H1 (cell line): ENCODE data around the gene ADGRV1. TPM values are rescaled to one million over a fixed set of nuclear protein-coding genes. Genes with fewer than 3 reads are reported as not detected.

Experiments
- CTCF ChIA-PET: fragments of 300-600 bp; sonication (Branson Sonifier 250); formaldehyde crosslinking; loops from one replicate; lab custom pipeline; 2021; ENCODE audit not compliant: partially characterized antibody; lab: Charles Lee
- POLR2A ChIA-PET: fragments of 300-600 bp; sonication (Branson Sonifier 250); formaldehyde crosslinking; loops from one replicate; lab custom pipeline; 2021; ENCODE audit warnings: inconsistent platforms; ENCODE audit not compliant: partially characterized antibody; lab: Charles Lee
- DNase-seq, 2 experiments: peaks; one replicate each; pipeline versions ENCODE4 v3.0.0 to v3.0.0-alpha.2; 2010 to 2022; ENCODE audit warnings: low spot score in 2 of 2, low read depth in 1 of 2, mixed read lengths in 1 of 2
- FAIRE-seq: peaks from 2 replicates; lab custom pipeline; 2011; peaks lifted over from hg19 to GRCh38; lab: Jason Lieb, UNC
- H2AFZ ChIP-seq: 2 replicates; pipeline ENCODE4 v1.8.1; 2012; ENCODE audit warnings: low read length, inconsistent platforms
- H2AK5ac ChIP-seq: 2 replicates; pipeline ENCODE4 v1.6.1; 2013; ENCODE audit warnings: low read depth, low read length
- H2BK120ac ChIP-seq: replicated peaks from 2 replicates; pipeline ENCODE3; 2013; ENCODE audit warnings: low read depth, low read length, inconsistent platforms
- H2BK12ac ChIP-seq: 2 replicates; pipeline ENCODE4 v1.6.1; 2013; ENCODE audit warnings: low read depth, low read length
- H2BK15ac ChIP-seq: 2 replicates; pipeline ENCODE4 v1.6.1; 2013; ENCODE audit warnings: low read length
- H2BK20ac ChIP-seq: 2 replicates; pipeline ENCODE4 v1.6.1; 2013; ENCODE audit warnings: low read length
- H2BK5ac ChIP-seq: 2 replicates; pipeline ENCODE4 v1.6.1; 2013; ENCODE audit warnings: low read depth, low read length
- H3K14ac ChIP-seq: 2 replicates; pipeline ENCODE4 v1.6.1; 2013; ENCODE audit warnings: inconsistent platforms; ENCODE audit not compliant: insufficient read length
- H3K18ac ChIP-seq: 2 replicates; pipeline ENCODE4 v1.6.1; 2013; ENCODE audit warnings: low read length; ENCODE audit errors: extremely low read depth
- H3K23ac ChIP-seq: 2 replicates; pipeline ENCODE4 v1.6.1; 2013; ENCODE audit warnings: inconsistent platforms; ENCODE audit not compliant: insufficient read length
- H3K23me2 ChIP-seq: 2 replicates; pipeline ENCODE4 v1.6.1; 2013; ENCODE audit warnings: low read depth, low read length
- H3K27ac ChIP-seq: 2 replicates; pipeline ENCODE4 v1.6.1; 2011; ENCODE audit warnings: low read depth, low read length, inconsistent platforms
- H3K27me3 ChIP-seq, 4 experiments: replicated peaks in 1 of 4; 1 replicate in 1 of 4; 2 replicates in 3 of 4; pipeline versions ENCODE4 v1.6.1 to v1.8.1; 2011 to 2013; ENCODE audit warnings: low read length in 3 of 4, mild to moderate bottlenecking in 3 of 4, inconsistent platforms in 2 of 4, mixed read lengths in 2 of 4, moderate library complexity in 1 of 4; ENCODE audit not compliant: control insufficient read depth in 3 of 4, insufficient read depth in 3 of 4; ENCODE audit errors: extremely low read depth in 1 of 4
- H3K36me3 ChIP-seq, 4 experiments: 2 replicates each; pipeline versions ENCODE4 v1.6.1 to v1.8.1; 2011 to 2013; ENCODE audit warnings: mild to moderate bottlenecking in 4 of 4, low read length in 3 of 4, moderate library complexity in 2 of 4, control low read depth in 1 of 4, inconsistent platforms in 1 of 4; ENCODE audit not compliant: insufficient read depth in 4 of 4, control insufficient read depth in 2 of 4
- H3K4ac ChIP-seq: replicated peaks from 2 replicates; pipeline ENCODE3; 2013; ENCODE audit warnings: low read length, low read depth, mixed read lengths, inconsistent platforms; ENCODE audit not compliant: insufficient read length
- H3K4me1 ChIP-seq, 4 experiments: replicated peaks in 1 of 4; 1 replicate in 1 of 4; 2 replicates in 3 of 4; pipeline versions ENCODE4 v1.6.1 to v1.8.1; 2011 to 2013; ENCODE audit warnings: low read length in 3 of 4, inconsistent platforms in 2 of 4, mixed read lengths in 1 of 4; ENCODE audit not compliant: insufficient read depth in 4 of 4, control insufficient read depth in 3 of 4
- H3K4me2 ChIP-seq, 2 experiments: 2 replicates each; pipeline versions ENCODE4 v1.6.1 to v1.8.1; 2011 to 2013; ENCODE audit warnings: low read depth in 2 of 2, low read length in 2 of 2, control low read depth in 1 of 2, inconsistent platforms in 1 of 2, mild to moderate bottlenecking in 1 of 2; ENCODE audit not compliant: insufficient read depth in 1 of 2
- H3K4me3 ChIP-seq, 4 experiments: fragments of 200-600, 300-600 bp in 1 of 4; sonication (generic), shearing (Covaris generic), sonication (Bioruptor Twin) in 1 of 4; 2 replicates each; pipeline versions ENCODE4 v1.5.1 to v1.8.1; 2011 to 2016; ENCODE audit warnings: low read length in 4 of 4, low read depth in 3 of 4, control low read depth in 2 of 4, inconsistent platforms in 2 of 4, mild to moderate bottlenecking in 2 of 4, mixed read lengths in 1 of 4, moderate library complexity in 1 of 4; ENCODE audit not compliant: insufficient read depth in 2 of 4; ENCODE audit errors: extremely low read depth in 1 of 4
- H3K56ac ChIP-seq: replicated peaks from 2 replicates; pipeline ENCODE3; 2013; ENCODE audit warnings: low read depth, mild to moderate bottlenecking, mixed read lengths, low read length, inconsistent platforms; ENCODE audit not compliant: insufficient read length
- H3K79me1 ChIP-seq: 2 replicates; pipeline ENCODE4 v1.6.1; 2013; ENCODE audit warnings: low read depth, low read length, control low read depth
- H3K79me2 ChIP-seq, 2 experiments: 2 replicates each; pipeline versions ENCODE4 v1.6.1 to v1.8.1; 2012 to 2013; ENCODE audit warnings: low read length in 2 of 2, mild to moderate bottlenecking in 2 of 2, inconsistent platforms in 1 of 2; ENCODE audit not compliant: insufficient read depth in 2 of 2, control insufficient read depth in 1 of 2
- H3K9ac ChIP-seq, 4 experiments: replicated peaks in 1 of 4; 1 replicate in 1 of 4; 2 replicates in 3 of 4; pipeline versions ENCODE4 v1.6.1 to v1.8.1; 2011 to 2013; ENCODE audit warnings: low read depth in 3 of 4, low read length in 3 of 4, control low read depth in 2 of 4, mild to moderate bottlenecking in 2 of 4, moderate library complexity in 2 of 4, inconsistent platforms in 1 of 4; ENCODE audit errors: extremely low read depth in 1 of 4
- H3K9me3 ChIP-seq, 2 experiments: 2 replicates each; pipeline versions ENCODE4 v1.6.1 to v1.8.1; 2012 to 2013; ENCODE audit warnings: mild to moderate bottlenecking in 2 of 2, moderate library complexity in 2 of 2, control low read depth in 1 of 2, inconsistent platforms in 1 of 2, low read depth in 1 of 2, low read length in 1 of 2, mixed read lengths in 1 of 2; ENCODE audit not compliant: insufficient read depth in 2 of 2
- H4K20me1 ChIP-seq, 2 experiments: replicated peaks in 1 of 2; 2 replicates each; pipeline versions ENCODE3 to v1.8.1; 2011 to 2013; ENCODE audit warnings: inconsistent platforms in 2 of 2, low read length in 2 of 2, mild to moderate bottlenecking in 1 of 2; ENCODE audit not compliant: insufficient read depth in 2 of 2, control insufficient read depth in 1 of 2
- H4K5ac ChIP-seq: 2 replicates; pipeline ENCODE4 v1.6.1; 2013; ENCODE audit warnings: low read length, low read depth, mixed read lengths, inconsistent platforms; ENCODE audit not compliant: insufficient read length
- H4K8ac ChIP-seq: 2 replicates; pipeline ENCODE4 v1.8.0; 2013; ENCODE audit warnings: mild to moderate bottlenecking, moderate library complexity, low read length, inconsistent platforms; ENCODE audit not compliant: insufficient read depth; ENCODE audit errors: extremely low read depth
- H4K91ac ChIP-seq: replicated peaks from 2 replicates; pipeline ENCODE3; 2013; ENCODE audit warnings: low read length, mixed read lengths, inconsistent platforms; ENCODE audit not compliant: insufficient read length
- EGR1 ChIP-seq: IDR thresholded peaks from 2 replicates; pipeline ENCODE4 v1.6.1; 2011; ENCODE audit warnings: low read depth, low read length, borderline replicate concordance
- POU5F1 ChIP-seq: IDR thresholded peaks from 2 replicates; pipeline ENCODE4 v1.6.1; 2011; ENCODE audit warnings: low read depth, mild to moderate bottlenecking, low read length, moderate library complexity
- WGBS, 2 experiments: shearing (Covaris generic) in 1 of 2; methylation state at CpG; one replicate each; pipeline versions ENCODE4 v1.1.6 to v1.1.7; 2013 to 2015; ENCODE audit warnings: low lambda C conversion rate in 2 of 2, mixed read lengths in 2 of 2, inconsistent platforms in 1 of 2, low coverage in 1 of 2, missing lambda C conversion rate in 1 of 2; ENCODE audit not compliant: insufficient replicate concordance in 2 of 2, insufficient coverage in 1 of 2, insufficient read length in 1 of 2; ENCODE audit errors: extremely low coverage in 1 of 2, missing lambda C conversion rate in 1 of 2; 5-methylcytosine and 5-hydroxymethylcytosine counted together
- polyA plus RNA-seq, 7 experiments: library from polyadenylated mRNA; depleted of rRNA in 3 of 7; stranded (reverse) in 5 of 7; unstranded in 2 of 7; fragments of >200 nt in 5 of 7; fragments of 200-250 nt in 2 of 7; gene quantifications; 1 replicate in 5 of 7; 2 replicates in 1 of 7; 4 replicates in 1 of 7; pipeline versions ENCODE4 v1.2.1 to v1.2.3, GENCODE V29; 2011 to 2013; ENCODE audit warnings: missing spikeins in 2 of 7, mixed read lengths in 2 of 7
- total RNA-seq: library from RNA; stranded (reverse); fragmentation: NEBNext Ultra II Directional; extraction: Animal tissue kit (Norgen Biotek cat#: 25700); gene quantifications from 2 replicates; pipeline ENCODE4 v1.2.1, GENCODE V29; 2021
- TF ChIP-seq, protein P1 (sequence below), 3 experiments: IDR thresholded peaks; 1 replicate in 2 of 3; 2 replicates in 1 of 3; pipeline versions ENCODE4 v1.5.1 to v1.6.1; 2011; ENCODE audit warnings: low read length in 3 of 3, mild to moderate bottlenecking in 3 of 3, inconsistent platforms in 2 of 3, low read depth in 1 of 3, moderate library complexity in 1 of 3; ENCODE audit not compliant: insufficient read depth in 1 of 3; ENCODE audit errors: control extremely low read depth in 1 of 3

The ADGRV1 gene
- total and polyA plus RNA-seq, 2 of the 8 experiments (the other 6 are each of a cell fraction or from before 2014, with no cell fraction given): 53.1 to 62.2 TPM

DNA sequence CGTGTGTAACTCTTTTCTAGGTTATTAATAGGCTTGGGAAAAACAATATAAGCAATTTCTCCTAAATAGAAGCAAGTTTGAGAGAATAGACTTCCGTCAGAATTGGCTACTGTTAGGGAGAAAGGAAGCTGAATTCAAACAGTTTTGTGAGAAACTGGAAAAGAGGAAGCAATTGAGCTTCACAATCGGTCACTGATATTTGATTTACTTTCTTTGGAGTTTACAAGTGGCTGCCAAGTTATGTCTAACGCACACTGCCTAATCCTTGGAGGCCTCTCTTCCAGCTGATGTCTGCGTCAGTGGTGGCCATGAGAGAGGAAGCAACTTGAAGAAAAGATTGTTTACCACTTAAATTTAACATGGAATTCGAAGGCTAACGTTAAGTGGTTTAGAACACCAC, 319.5 kb downstream of the ADGRV1 start:
- H3K79me2 ChIP-seq: no peaks in the 10 kb centered on the region
- H3K4me3 ChIP-seq: no peak overlapping the region
- H3K56ac ChIP-seq: no peak overlapping the region
- no peak overlapping the region for H2BK15ac ChIP-seq
- no peak overlapping the region for H2AK5ac ChIP-seq
- no peaks in the 10 kb centered on the region for H3K27me3 ChIP-seq
- no peak overlapping the region for H2AFZ ChIP-seq
- H3K14ac ChIP-seq: no peak overlapping the region
- no peak overlapping the region for H2BK12ac ChIP-seq
- POLR2A ChIA-PET: no interaction called here
- no peak overlapping the region for H3K9ac ChIP-seq
- peaks cover 0 to 6% (median 1%) of the 10 kb centered on the region in 4 experiments; a peak in 2 of 8 replicates for H3K36me3 ChIP-seq
- H4K8ac ChIP-seq: no peak overlapping the region
- H3K9me3 ChIP-seq: no peaks in the 10 kb centered on the region
- no peak overlapping the region for H4K5ac ChIP-seq
- no peaks in the 10 kb centered on the region for H4K20me1 ChIP-seq
- no peak overlapping the region for H3K4me2 ChIP-seq
- H3K23me2 ChIP-seq: no peaks in the 10 kb centered on the region
- no peak overlapping the region for H3K23ac ChIP-seq
- H4K91ac ChIP-seq: no peak overlapping the region
- peaks cover 0 to 13% (median 6%) of the 10 kb centered on the region in 4 experiments; a peak in 4 of 7 replicates for H3K4me1 ChIP-seq
- CTCF ChIA-PET: interaction anchor here (6.0 kb wide), 1 partner anchor 12 kb away, joined by 40 read pairs; no protein-coding TSS in a partner anchor
- no peak overlapping the region for H2BK120ac ChIP-seq
- no peaks in the 10 kb centered on the region for H3K79me1 ChIP-seq
- 84% methylated on average over 7 of the region's 7 CpGs; no CpG with 5 or more reads in 1 of the 2 experiments for WGBS, 2 experiments
- H3K27ac ChIP-seq: no peak overlapping the region
- no peak for FAIRE-seq
- no peak for DNase-seq
- no peak overlapping the region for H2BK5ac ChIP-seq
- no peak overlapping the region for H3K18ac ChIP-seq
- H2BK20ac ChIP-seq: no peak overlapping the region
- H3K4ac ChIP-seq: no peak overlapping the region
- TF ChIP-seq, protein P1, sequence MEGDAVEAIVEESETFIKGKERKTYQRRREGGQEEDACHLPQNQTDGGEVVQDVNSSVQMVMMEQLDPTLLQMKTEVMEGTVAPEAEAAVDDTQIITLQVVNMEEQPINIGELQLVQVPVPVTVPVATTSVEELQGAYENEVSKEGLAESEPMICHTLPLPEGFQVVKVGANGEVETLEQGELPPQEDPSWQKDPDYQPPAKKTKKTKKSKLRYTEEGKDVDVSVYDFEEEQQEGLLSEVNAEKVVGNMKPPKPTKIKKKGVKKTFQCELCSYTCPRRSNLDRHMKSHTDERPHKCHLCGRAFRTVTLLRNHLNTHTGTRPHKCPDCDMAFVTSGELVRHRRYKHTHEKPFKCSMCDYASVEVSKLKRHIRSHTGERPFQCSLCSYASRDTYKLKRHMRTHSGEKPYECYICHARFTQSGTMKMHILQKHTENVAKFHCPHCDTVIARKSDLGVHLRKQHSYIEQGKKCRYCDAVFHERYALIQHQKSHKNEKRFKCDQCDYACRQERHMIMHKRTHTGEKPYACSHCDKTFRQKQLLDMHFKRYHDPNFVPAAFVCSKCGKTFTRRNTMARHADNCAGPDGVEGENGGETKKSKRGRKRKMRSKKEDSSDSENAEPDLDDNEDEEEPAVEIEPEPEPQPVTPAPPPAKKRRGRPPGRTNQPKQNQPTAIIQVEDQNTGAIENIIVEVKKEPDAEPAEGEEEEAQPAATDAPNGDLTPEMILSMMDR (IDR thresholded peaks at IDR 0.05; ENCODE audit: control extremely low read depth in 1 of 3, insufficient read depth in 1 of 3, low read depth in 1 of 3, low read length in 3 of 3): no peak
- TF ChIP-seq POU5F1 (no peak), EGR1 (no peak)
